Naive thymus-derived CD4-positive, alpha-beta T cell (primary cell): ENCODE measurements around the gene FIZ1. TPM values are rescaled to one million over a fixed set of nuclear protein-coding genes. Genes with fewer than 3 reads are reported as not detected.

ENCODE experiments used
- ATAC-seq: fragments of 150-1000 bp; cut with Tn5 transposase; 2 replicates; pipeline ENCODE4 v1.10.0; 2021; ENCODE audit warnings: mild to moderate bottlenecking, moderate library complexity
- CTCF ChIA-PET: fragments of 350-600 bp; sonication (Branson Sonifier 250); formaldehyde crosslinking; loops from one replicate; lab custom pipeline; 2021; ENCODE audit warnings: antibody characterized with exemption; lab: Charles Lee
- POLR2A ChIA-PET: fragments of 350-600 bp; sonication (Branson Sonifier 250); formaldehyde crosslinking; loops from one replicate; lab custom pipeline; 2021; ENCODE audit warnings: antibody characterized with exemption, inconsistent platforms; lab: Charles Lee
- DNase-seq, 9 donors: peaks; one replicate each; pipeline versions ENCODE4 v3.0.0 to v3.0.0-alpha.2; 2020 to 2022; ENCODE audit warnings: mixed read lengths in 1 of 9
- H3K27ac ChIP-seq: one replicate; pipeline ENCODE4 v1.7.0; 2013; ENCODE audit warnings: mild to moderate bottlenecking, low read depth, low read length, moderate library complexity
- H3K27me3 ChIP-seq, 2 donors: one replicate each; pipeline ENCODE4 v1.7.0; 2013; ENCODE audit warnings: low read length in 2 of 2, mild to moderate bottlenecking in 2 of 2, moderate library complexity in 2 of 2; ENCODE audit not compliant: control insufficient read depth in 2 of 2, insufficient read depth in 2 of 2
- H3K36me3 ChIP-seq, 3 experiments: 1 replicate in 2 of 3; 2 replicates in 1 of 3; pipeline ENCODE4 v1.7.0; 2013; ENCODE audit warnings: low read length in 3 of 3, mild to moderate bottlenecking in 3 of 3, moderate library complexity in 1 of 3; ENCODE audit not compliant: insufficient read depth in 3 of 3, control insufficient read depth in 2 of 3
- H3K4me1 ChIP-seq, 2 donors: one replicate each; pipeline ENCODE4 v1.7.0; 2013; ENCODE audit warnings: low read length in 2 of 2, mild to moderate bottlenecking in 2 of 2, moderate library complexity in 1 of 2; ENCODE audit not compliant: control insufficient read depth in 2 of 2, insufficient read depth in 2 of 2
- H3K4me3 ChIP-seq: 2 replicates; pipeline ENCODE4 v1.7.0; 2013; ENCODE audit warnings: mild to moderate bottlenecking, low read length
- H3K9me3 ChIP-seq, 3 experiments: 1 replicate in 2 of 3; 2 replicates in 1 of 3; pipeline ENCODE4 v1.7.0; 2013; ENCODE audit warnings: low read length in 3 of 3; ENCODE audit not compliant: control insufficient read depth in 2 of 3
- H3K27ac Mint-ChIP-seq, 9 donors: one replicate each; pipeline ENCODE4 v1.8.0; 2020 to 2022; ENCODE audit warnings: mixed read lengths in 9 of 9, mild to moderate bottlenecking in 8 of 9, moderate library complexity in 5 of 9, inconsistent platforms in 2 of 9
- H3K27me3 Mint-ChIP-seq, 5 donors: one replicate each; pipeline ENCODE4 v1.8.0; 2021 to 2022; ENCODE audit warnings: mixed read lengths in 5 of 5, mild to moderate bottlenecking in 1 of 5
- H3K36me3 Mint-ChIP-seq, 5 donors: one replicate each; pipeline ENCODE4 v1.8.0; 2020 to 2022; ENCODE audit warnings: mixed read lengths in 5 of 5, mild to moderate bottlenecking in 3 of 5, inconsistent platforms in 1 of 5
- H3K4me1 Mint-ChIP-seq, 7 donors: one replicate each; pipeline ENCODE4 v1.8.0; 2020 to 2022; ENCODE audit warnings: mixed read lengths in 7 of 7, mild to moderate bottlenecking in 3 of 7, inconsistent platforms in 1 of 7
- H3K4me3 Mint-ChIP-seq, 10 donors: one replicate each; pipeline ENCODE4 v1.8.0; 2020 to 2022; ENCODE audit warnings: mild to moderate bottlenecking in 10 of 10, mixed read lengths in 10 of 10, moderate library complexity in 6 of 10, inconsistent platforms in 2 of 10
- H3K9me3 Mint-ChIP-seq, 11 donors: one replicate each; pipeline ENCODE4 v1.8.0; 2020 to 2022; ENCODE audit warnings: mixed read lengths in 11 of 11, mild to moderate bottlenecking in 4 of 11, inconsistent platforms in 1 of 11, moderate library complexity in 1 of 11
- intact Hi-C, 2 donors: fragments of 100-400 bp; cut with micrococcal nuclease; formaldehyde crosslinking; loops; one replicate each; pipeline ENCODE4 v1.15.1; 2023
- polyA plus RNA-seq, 2 donors: library from polyadenylated mRNA; unstranded; fragments of 300-500 nt; fragmentation: Illumina TruSeq; gene quantifications; one replicate each; pipeline ENCODE4 v1.2.3, GENCODE V29; 2021
- total RNA-seq, 6 experiments: library from RNA in 5 of 6; stranded (reverse) in 5 of 6; gene quantifications; 1 replicate in 5 of 6; 2 replicates in 1 of 6; pipeline ENCODE4 v1.2.3 and lab custom pipeline; 2021 to 2026

The FIZ1 gene
- total and polyA plus RNA-seq, 7 experiments from 2014 or later: 3.3 to 32.0 (median 10.6) TPM

GRCh38 chr19:55622242-55622969 lies 23.1 kb upstream of the FIZ1 start:
- Histone ChIP-seq H3K27me3 (no peaks in the 10 kb centered on the region), H3K4me1 (peaks cover 27 to 46% of the 10 kb centered on the region in 2 donors), H3K36me3 (peaks cover 0 to 11% (median 1%) of the 10 kb centered on the region in 3 experiments), H3K4me3 (no peak overlapping the region), H3K27ac (no peak overlapping the region), H3K9me3 (no peaks in the 10 kb centered on the region)
- ChIA-PET POLR2A (interaction anchor here (2.2 to 6.9 kb wide), 3 partner anchors 14 to 20 kb away, joined by 12 to 98 read pairs (median 76); partner anchors contain the start of genes ZNF580, ZNF581 and ZNF865), CTCF (interaction anchor here (0.9 to 3.0 kb wide), 3 partner anchors 8 to 16 kb away, joined by 7 to 8 read pairs (median 8); partner anchors contain the start of gene ZNF865)
- intact Hi-C loops: loop anchor here (10.0 kb wide), 2 partner anchors 458 to 1158 kb away; partner anchors contain the start of genes DNAAF3 (in 1 of the 2) and LENG9 (in 1 of the 2)
- DNase-seq (no peak), ATAC-seq (no peak)
- peak overlapping the region in 1 of 10 donors; percentile 34 for H3K4me3 Mint-ChIP-seq
- peaks cover 0 to 2% (median 0%) of the 10 kb centered on the region in 11 donors for H3K9me3 Mint-ChIP-seq
- peaks cover 0 to 8% (median 0%) of the 10 kb centered on the region in 5 donors for H3K27me3 Mint-ChIP-seq
- no peak overlapping the region for H3K27ac Mint-ChIP-seq
- H3K36me3 Mint-ChIP-seq: peaks cover 0 to 10% (median 6%) of the 10 kb centered on the region in 5 donors
- peaks cover 31 to 61% (median 56%) of the 10 kb centered on the region in 7 donors for H3K4me1 Mint-ChIP-seq

- H3K36me3 Mint-ChIP-seq: peaks cover 0 to 11% (median 9%) of the 10 kb centered on the region in 5 donors
- peaks cover 0 to 15% (median 4%) of the 10 kb centered on the region in 3 experiments for H3K36me3 ChIP-seq
- peaks cover 0 to 2% (median 0%) of the 10 kb centered on the region in 5 donors for H3K27me3 Mint-ChIP-seq
- peaks cover 0 to 2% (median 0%) of the 10 kb centered on the region in 11 donors for H3K9me3 Mint-ChIP-seq
- CTCF ChIA-PET: interaction anchor here (0.7 to 0.9 kb wide), 2 partner anchors 9 to 19 kb away, joined by 3 to 7 read pairs; no protein-coding TSS in a partner anchor
- POLR2A ChIA-PET: interaction anchor here (6.3 kb wide), 1 partner anchor 15 kb away, joined by 76 read pairs; the partner anchor contains the start of gene ZNF865
- ATAC-seq (no peak), DNase-seq (no peak)
- no peak overlapping the region for H3K27ac Mint-ChIP-seq
- no peaks in the 10 kb centered on the region for H3K27me3 ChIP-seq
- intact Hi-C loops: loop anchor here (10.0 kb wide), 2 partner anchors 457 to 1157 kb away; partner anchors contain the start of genes DNAAF3 (in 1 of the 2) and LENG9 (in 1 of the 2)
- no peak overlapping the region for H3K27ac ChIP-seq
- H3K4me3 Mint-ChIP-seq: no peak overlapping the region
- peaks cover 28 to 57% (median 50%) of the 10 kb centered on the region in 7 donors for H3K4me1 Mint-ChIP-seq
- peaks cover 22 to 41% of the 10 kb centered on the region in 2 donors for H3K4me1 ChIP-seq
- no peaks in the 10 kb centered on the region for H3K9me3 ChIP-seq
- no peak overlapping the region for H3K4me3 ChIP-seq
These were observed 22.4 kb upstream of the FIZ1 start for GRCh38 chr19:55621673-55622231.

- no peak overlapping the region for H3K27ac ChIP-seq
- POLR2A ChIA-PET: interaction anchor here (0.6 to 2.0 kb wide), 3 partner anchors 15 to 365 kb away, joined by 3 to 8 read pairs (median 6); partner anchors contain the start of genes FIZ1 and ZNF865
These were observed 21.9 kb upstream of the FIZ1 start for GRCh38 chr19:55621205-55621672.

GRCh38 chr19:55620410-55621204 lies 21.3 kb upstream of the FIZ1 start:
- intact Hi-C loops: loop anchor here (10.0 kb wide), 2 partner anchors 456 to 1156 kb away; partner anchors contain the start of genes DNAAF3 (in 1 of the 2) and LENG9 (in 1 of the 2)
- ChIA-PET CTCF (interaction anchor here (1.2 to 1.3 kb wide), 2 partner anchors 12 to 15 kb away, joined by 4 to 5 read pairs; partner anchors contain the start of gene ZNF865), POLR2A (interaction anchor here (0.5 to 2.0 kb wide), 6 partner anchors 14 to 452 kb away, joined by 3 to 8 read pairs (median 3); partner anchors contain the start of genes FIZ1 and ZNF865)
- H3K4me3 Mint-ChIP-seq: peak overlapping the region in 6 of 10 donors; percentile 26 to 72 (median 50)
- peaks cover 0 to 2% (median 0%) of the 10 kb centered on the region in 11 donors for H3K9me3 Mint-ChIP-seq
- Histone ChIP-seq H3K4me3 (no peak overlapping the region), H3K36me3 (peaks cover 0 to 25% (median 4%) of the 10 kb centered on the region in 3 experiments), H3K4me1 (peaks cover 11 to 30% of the 10 kb centered on the region in 2 donors), H3K9me3 (no peaks in the 10 kb centered on the region), H3K27me3 (no peaks in the 10 kb centered on the region), H3K27ac (peak overlapping the region; percentile 38)
- ATAC-seq (peak; percentile 10), DNase-seq (peak in 4 of 9 donors; percentile 33 to 48 (median 40))
- no peaks in the 10 kb centered on the region for H3K27me3 Mint-ChIP-seq
- H3K4me1 Mint-ChIP-seq: peaks cover 19 to 46% (median 40%) of the 10 kb centered on the region in 7 donors
- H3K36me3 Mint-ChIP-seq: peaks cover 0 to 13% (median 10%) of the 10 kb centered on the region in 5 donors
- H3K27ac Mint-ChIP-seq: peak overlapping the region in 8 of 9 donors; percentile 21 to 83 (median 66)

More at GRCh38 chr19:55621205-55621672, 21.9 kb upstream of the FIZ1 start:
- Histone ChIP-seq H3K4me1 (peaks cover 17 to 37% of the 10 kb centered on the region in 2 donors), H3K36me3 (peaks cover 0 to 20% (median 4%) of the 10 kb centered on the region in 3 experiments), H3K4me3 (no peak overlapping the region), H3K27me3 (no peaks in the 10 kb centered on the region), H3K9me3 (no peaks in the 10 kb centered on the region)
- Mint-ChIP-seq H3K9me3 (peaks cover 0 to 2% (median 0%) of the 10 kb centered on the region in 11 donors), H3K4me3 (peak overlapping the region in 1 of 10 donors; percentile 4), H3K27me3 (peaks cover 0 to under 1% (median 0%) of the 10 kb centered on the region in 5 donors), H3K4me1 (peaks cover 23 to 52% (median 45%) of the 10 kb centered on the region in 7 donors), H3K36me3 (peaks cover 0 to 13% (median 10%) of the 10 kb centered on the region in 5 donors), H3K27ac (peak overlapping the region in 3 of 9 donors; percentile 21 to 83 (median 36))
- DNase-seq (no peak), ATAC-seq (no peak)
- intact Hi-C loops: loop anchor here (10.0 kb wide), 2 partner anchors 456 to 1156 kb away; partner anchors contain the start of genes DNAAF3 (in 1 of the 2) and LENG9 (in 1 of the 2)
- CTCF ChIA-PET: interaction anchor here (0.7 kb wide), 1 partner anchor 19 kb away, joined by 3 read pairs; no protein-coding TSS in a partner anchor

- intact Hi-C loops: no loop called here
- Mint-ChIP-seq H3K36me3 (peaks cover 0 to 13% (median 10%) of the 10 kb centered on the region in 5 donors), H3K27me3 (no peaks in the 10 kb centered on the region), H3K4me3 (no peak overlapping the region), H3K4me1 (peaks cover 13 to 36% (median 31%) of the 10 kb centered on the region in 7 donors), H3K27ac (peak overlapping the region in 4 of 9 donors; percentile 28 to 70 (median 59)), H3K9me3 (peaks cover 0 to 2% (median 0%) of the 10 kb centered on the region in 11 donors)
- H3K4me1 ChIP-seq: peaks cover 0 to 21% of the 10 kb centered on the region in 2 donors
- H3K4me3 ChIP-seq: no peak overlapping the region
- no peaks in the 10 kb centered on the region for H3K9me3 ChIP-seq
- no peak overlapping the region for H3K27ac ChIP-seq
- no peak for DNase-seq
- ChIA-PET POLR2A (interaction anchor here (1.0 to 2.0 kb wide), 2 partner anchors 20 to 61 kb away, joined by 3 to 8 read pairs; partner anchors contain the start of gene FIZ1), CTCF (interaction anchor here (0.7 to 1.3 kb wide), 2 partner anchors 14 to 228 kb away, joined by 4 to 5 read pairs; partner anchors contain the start of gene ZNF865)
- H3K27me3 ChIP-seq: no peaks in the 10 kb centered on the region
- ATAC-seq: no peak
- peaks cover 0 to 34% (median 4%) of the 10 kb centered on the region in 3 experiments for H3K36me3 ChIP-seq
These were observed 20.0 kb upstream of the FIZ1 start for GRCh38 chr19:55619286-55619685.
